HL-60 (cell line): ENCODE measurements around the gene RBM39.
"Not testable (repeated sequence)": the region's sequence is repeated elsewhere in the genome, so short reads cannot be mapped to it uniquely, and the experiment has no call there.

ENCODE experiments used
- DNase-seq, 2 experiments: peaks; one replicate each; pipeline ENCODE4 v3.0.0-alpha.2; 2010 to 2020; ENCODE audit warnings: low read depth in 1 of 2, low spot score in 1 of 2
- H3K27ac ChIP-seq: fragments of 250-450 bp; sonication (Bioruptor Pico); replicated peaks from 2 replicates; pipeline ENCODE4 v1.5.1; 2020; ENCODE audit warnings: mild to moderate bottlenecking, moderate library complexity
- H3K27me3 ChIP-seq: fragments of 250-450 bp; sonication (Bioruptor Pico); 2 replicates; pipeline ENCODE4 v1.5.1; 2021; ENCODE audit warnings: mild to moderate bottlenecking, moderate library complexity; ENCODE audit not compliant: insufficient read depth, poor library complexity, severe bottlenecking
- H3K4me3 ChIP-seq: replicated peaks from 2 replicates; pipeline ENCODE4 v1.5.1; 2011; ENCODE audit warnings: mild to moderate bottlenecking, control low read depth, low read length; ENCODE audit not compliant: insufficient read depth
- CTCF ChIP-seq: IDR thresholded peaks from one replicate; pipeline ENCODE4 v1.5.1; 2011; ENCODE audit warnings: low read length, control low read depth, inconsistent platforms; ENCODE audit not compliant: insufficient read depth
- GABPA ChIP-seq: IDR thresholded peaks from 2 replicates; pipeline ENCODE4 v1.6.1; 2012; ENCODE audit warnings: low read depth
- POLR2AphosphoS5 ChIP-seq: IDR thresholded peaks from 2 replicates; pipeline ENCODE4 v1.6.1; 2012; ENCODE audit warnings: low read depth
- SPI1 ChIP-seq: IDR thresholded peaks from 2 replicates; pipeline ENCODE4 v1.6.1; 2012; ENCODE audit warnings: low read depth, mild to moderate bottlenecking, borderline replicate concordance
- TF ChIP-seq, protein P1 (sequence below): IDR thresholded peaks from 2 replicates; pipeline ENCODE4 v1.6.1; 2012; ENCODE audit warnings: low read depth; ENCODE audit not compliant: insufficient replicate concordance

RBM39 gene

GRCh38 chr20:35768731-35769664, 26.9 kb upstream of the RBM39 start:
- TF ChIP-seq CTCF: no peak
- no peak for TF ChIP-seq GABPA
- TF ChIP-seq, protein P1, sequence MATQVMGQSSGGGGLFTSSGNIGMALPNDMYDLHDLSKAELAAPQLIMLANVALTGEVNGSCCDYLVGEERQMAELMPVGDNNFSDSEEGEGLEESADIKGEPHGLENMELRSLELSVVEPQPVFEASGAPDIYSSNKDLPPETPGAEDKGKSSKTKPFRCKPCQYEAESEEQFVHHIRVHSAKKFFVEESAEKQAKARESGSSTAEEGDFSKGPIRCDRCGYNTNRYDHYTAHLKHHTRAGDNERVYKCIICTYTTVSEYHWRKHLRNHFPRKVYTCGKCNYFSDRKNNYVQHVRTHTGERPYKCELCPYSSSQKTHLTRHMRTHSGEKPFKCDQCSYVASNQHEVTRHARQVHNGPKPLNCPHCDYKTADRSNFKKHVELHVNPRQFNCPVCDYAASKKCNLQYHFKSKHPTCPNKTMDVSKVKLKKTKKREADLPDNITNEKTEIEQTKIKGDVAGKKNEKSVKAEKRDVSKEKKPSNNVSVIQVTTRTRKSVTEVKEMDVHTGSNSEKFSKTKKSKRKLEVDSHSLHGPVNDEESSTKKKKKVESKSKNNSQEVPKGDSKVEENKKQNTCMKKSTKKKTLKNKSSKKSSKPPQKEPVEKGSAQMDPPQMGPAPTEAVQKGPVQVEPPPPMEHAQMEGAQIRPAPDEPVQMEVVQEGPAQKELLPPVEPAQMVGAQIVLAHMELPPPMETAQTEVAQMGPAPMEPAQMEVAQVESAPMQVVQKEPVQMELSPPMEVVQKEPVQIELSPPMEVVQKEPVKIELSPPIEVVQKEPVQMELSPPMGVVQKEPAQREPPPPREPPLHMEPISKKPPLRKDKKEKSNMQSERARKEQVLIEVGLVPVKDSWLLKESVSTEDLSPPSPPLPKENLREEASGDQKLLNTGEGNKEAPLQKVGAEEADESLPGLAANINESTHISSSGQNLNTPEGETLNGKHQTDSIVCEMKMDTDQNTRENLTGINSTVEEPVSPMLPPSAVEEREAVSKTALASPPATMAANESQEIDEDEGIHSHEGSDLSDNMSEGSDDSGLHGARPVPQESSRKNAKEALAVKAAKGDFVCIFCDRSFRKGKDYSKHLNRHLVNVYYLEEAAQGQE: no peak
- TF ChIP-seq SPI1: no peak
- no peak for TF ChIP-seq POLR2AphosphoS5
- Histone ChIP-seq H3K4me3 (no peak overlapping the region), H3K27ac (peak overlapping the region; percentile 80), H3K27me3 (no peaks in the 10 kb centered on the region)
- DNase-seq: peak; percentile 67 to 78

- H3K27ac ChIP-seq: peak overlapping the region; percentile 80
- TF ChIP-seq, protein P1: peak; percentile 61
- peak; percentile 80; the same call in 1 of the 2 replicates for TF ChIP-seq SPI1
- TF ChIP-seq CTCF: no peak
- peak; percentile 82 for TF ChIP-seq POLR2AphosphoS5
- TF ChIP-seq GABPA: peak; percentile 42; the same call in 1 of the 2 replicates
- H3K27me3 ChIP-seq: no peaks in the 10 kb centered on the region
- DNase-seq: peak; percentile 59 to 91
- H3K4me3 ChIP-seq: no peak overlapping the region
Measured at GRCh38 chr20:35767683-35768481, 25.8 kb upstream of the RBM39 start.

DNA sequence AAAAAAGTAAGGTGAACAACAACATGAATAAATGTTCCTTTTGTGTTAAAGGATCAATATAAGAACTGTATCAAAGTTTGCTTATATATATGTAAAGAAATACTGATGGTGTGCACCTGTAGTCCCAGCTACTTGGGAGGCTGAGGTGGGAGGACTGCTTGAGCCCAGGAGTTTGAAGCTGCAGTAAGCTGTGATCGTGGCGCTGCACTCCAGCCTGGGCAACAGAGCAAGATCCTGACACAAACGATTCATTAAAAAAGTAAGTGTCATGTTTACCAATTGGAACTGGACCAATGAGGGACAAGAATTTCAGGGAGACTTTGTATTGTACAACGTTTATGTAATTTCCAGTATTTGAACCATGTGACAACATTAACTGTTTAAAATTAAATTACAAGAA, 24.8 kb upstream of the RBM39 start:
- H3K27ac ChIP-seq: peak overlapping the region; percentile 80
- DNase-seq: no peak
- no peak overlapping the region for H3K4me3 ChIP-seq
- H3K27me3 ChIP-seq: no peaks in the 10 kb centered on the region
- TF ChIP-seq, protein P1: no peak
- TF ChIP-seq POLR2AphosphoS5 (no peak), CTCF (no peak), SPI1 (no peak), GABPA (no peak)

DNA sequence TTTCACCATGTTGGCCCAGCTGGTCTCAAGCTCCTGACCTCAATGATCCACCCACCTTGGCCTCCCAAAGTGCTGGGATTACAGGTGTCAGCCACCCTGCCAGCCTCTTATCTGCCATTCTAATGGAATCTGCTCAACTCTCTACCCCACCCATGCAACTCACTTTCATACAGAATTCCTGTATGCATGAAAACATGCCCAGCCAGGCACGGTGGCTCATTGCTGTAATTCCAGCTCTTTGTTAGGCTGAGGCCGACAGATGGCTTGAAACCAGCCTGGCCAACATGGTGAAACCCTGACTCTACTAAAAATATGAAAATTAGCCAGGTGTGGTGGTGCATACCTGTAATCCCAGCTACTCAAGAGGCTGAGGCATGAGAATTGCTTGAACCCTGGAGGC, 22.9 kb upstream of the RBM39 start:
- DNase-seq, H3K4me3 ChIP-seq, H3K27me3 ChIP-seq, H3K27ac ChIP-seq: not testable (repeated sequence)
